HG03558 (cell line): Measurements from ENCODE around the gene PDE6A.
A peak's percentile ranks its signal among the peaks of the same experiment; 100 is the strongest.
"Not testable (repeated sequence)": the region's sequence is repeated elsewhere in the genome, so short reads cannot be mapped to it uniquely, and the experiment has no call there.

Experiments
- ATAC-seq: cut with Tn5 transposase; IDR thresholded peaks from one replicate; pipeline ENCODE4 v1.9.1; 2021; ENCODE audit warnings: moderate number of reproducible peaks; ENCODE audit not compliant: unreplicated experiment; ENCODE audit errors: extremely low read depth

Gene PDE6A

DNA sequence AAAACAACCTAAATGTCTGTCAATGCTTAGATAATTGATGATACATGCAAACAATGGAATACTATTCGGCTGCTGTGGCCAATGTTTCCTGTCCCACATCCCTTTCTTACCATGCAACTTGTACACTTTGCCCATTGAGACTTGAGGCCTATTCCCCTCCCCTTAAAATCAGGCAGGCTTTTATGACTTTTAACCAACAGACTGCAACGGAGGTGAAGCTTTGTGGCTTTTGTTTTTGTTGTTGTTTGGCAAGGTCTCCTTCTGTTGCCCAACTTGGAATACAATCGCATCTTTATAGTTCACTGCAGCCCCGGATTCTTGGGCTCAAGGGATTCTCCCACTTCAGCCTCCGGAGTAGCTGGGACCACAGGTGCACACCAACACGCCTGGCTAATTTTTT, 10.2 kb upstream of the PDE6A start:
- no peak for ATAC-seq

DNA sequence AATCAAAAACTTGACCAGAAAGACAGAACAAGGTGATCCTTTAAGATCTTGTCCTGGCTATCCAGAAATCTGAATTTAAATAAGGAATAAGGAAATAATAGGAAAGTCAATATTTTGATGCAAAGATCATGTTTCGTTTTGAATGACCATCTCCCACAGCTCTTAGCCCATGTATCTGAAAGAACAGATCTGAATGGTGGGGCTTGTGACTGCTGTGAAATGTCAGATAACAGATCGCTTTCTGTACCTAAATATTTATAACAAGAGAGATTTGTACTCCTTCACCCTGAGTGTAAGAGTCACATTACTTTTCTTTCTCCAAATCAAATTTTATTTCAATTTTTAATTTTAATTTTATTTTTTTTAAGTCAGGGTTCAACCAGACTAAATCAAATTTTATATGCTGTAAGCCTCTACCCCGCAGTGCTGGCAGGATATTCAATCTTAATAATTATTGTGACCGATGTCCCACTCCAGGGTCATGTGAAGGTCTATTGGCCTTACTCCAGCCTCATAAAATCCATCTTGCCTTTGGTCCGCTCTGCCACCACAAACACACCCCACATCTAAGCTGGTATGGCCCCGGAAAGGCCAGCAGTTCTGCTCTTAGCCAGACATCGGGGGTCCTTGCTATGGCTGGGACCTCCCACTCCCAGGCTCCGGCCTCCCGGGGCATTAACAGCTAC, 9.0 kb upstream of the PDE6A start:
- no peak for ATAC-seq

DNA sequence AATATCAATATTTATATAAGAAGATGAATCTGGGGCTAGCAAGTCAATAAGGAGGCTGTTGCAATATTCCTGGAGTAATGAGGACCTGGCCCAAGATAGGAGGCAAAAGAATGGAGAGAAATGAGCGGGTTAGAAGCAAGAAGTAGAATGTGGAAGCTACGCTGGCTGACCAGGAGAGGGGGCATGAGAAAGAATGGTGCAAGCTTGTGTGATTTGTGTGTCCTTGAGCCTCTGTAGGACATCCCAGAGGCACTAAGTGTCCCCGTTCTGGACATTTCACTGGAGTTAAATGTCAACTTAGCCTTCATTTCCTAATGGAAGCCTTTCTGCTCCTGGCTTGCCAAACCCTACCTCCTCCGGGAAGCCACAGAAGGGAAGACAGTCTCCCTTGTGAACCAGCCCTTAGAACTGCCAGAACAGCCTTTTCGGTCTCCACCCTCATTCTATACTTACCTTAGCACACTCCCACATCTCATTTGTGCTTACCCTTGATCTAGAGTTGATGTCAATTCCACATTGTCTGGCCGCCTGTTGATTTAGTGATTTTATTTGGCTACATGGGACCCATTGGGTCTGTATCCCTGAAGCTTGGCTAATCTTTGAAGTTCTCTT, 6.7 kb upstream of the PDE6A start:
- ATAC-seq = no peak

DNA sequence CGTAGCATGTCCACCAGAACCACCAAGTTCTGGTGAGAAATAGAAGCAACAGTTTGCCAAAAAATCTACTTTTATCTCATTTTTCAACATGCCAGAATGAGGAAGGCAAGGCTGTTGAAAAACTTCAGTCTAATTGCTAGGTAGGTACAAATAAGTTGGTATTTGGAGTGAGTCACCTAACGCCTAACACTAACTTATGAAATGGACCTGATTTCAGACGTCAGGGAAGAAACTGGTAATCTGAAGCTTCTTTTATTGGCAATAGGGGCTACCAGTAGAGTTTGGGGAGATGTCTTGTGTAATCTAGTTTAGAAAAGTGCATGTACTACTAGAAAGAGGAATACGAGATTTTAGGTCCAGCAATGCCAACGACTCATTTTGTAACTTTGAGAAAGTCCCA, 4.4 kb upstream of the PDE6A start:
- no peak for ATAC-seq

DNA sequence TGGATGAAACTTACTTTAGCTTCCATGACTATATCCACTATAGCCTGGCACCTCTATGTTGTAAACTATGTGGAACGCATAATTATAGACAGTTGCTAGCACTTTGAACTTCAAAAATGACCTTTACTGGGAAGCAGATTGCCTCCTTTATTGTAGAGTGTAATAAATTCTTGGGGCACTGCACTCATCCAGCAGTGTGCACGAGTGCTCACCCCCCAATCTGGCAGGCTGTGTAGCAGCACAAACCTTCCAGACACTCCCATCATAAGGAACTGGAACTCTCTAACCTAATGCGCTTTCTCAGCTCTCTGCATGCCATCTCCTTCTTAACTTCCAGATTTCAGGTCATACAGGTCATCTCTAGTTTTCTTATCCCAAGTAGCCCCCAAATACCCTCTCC, 1.5 kb upstream of the PDE6A start:
- no peak for ATAC-seq

DNA sequence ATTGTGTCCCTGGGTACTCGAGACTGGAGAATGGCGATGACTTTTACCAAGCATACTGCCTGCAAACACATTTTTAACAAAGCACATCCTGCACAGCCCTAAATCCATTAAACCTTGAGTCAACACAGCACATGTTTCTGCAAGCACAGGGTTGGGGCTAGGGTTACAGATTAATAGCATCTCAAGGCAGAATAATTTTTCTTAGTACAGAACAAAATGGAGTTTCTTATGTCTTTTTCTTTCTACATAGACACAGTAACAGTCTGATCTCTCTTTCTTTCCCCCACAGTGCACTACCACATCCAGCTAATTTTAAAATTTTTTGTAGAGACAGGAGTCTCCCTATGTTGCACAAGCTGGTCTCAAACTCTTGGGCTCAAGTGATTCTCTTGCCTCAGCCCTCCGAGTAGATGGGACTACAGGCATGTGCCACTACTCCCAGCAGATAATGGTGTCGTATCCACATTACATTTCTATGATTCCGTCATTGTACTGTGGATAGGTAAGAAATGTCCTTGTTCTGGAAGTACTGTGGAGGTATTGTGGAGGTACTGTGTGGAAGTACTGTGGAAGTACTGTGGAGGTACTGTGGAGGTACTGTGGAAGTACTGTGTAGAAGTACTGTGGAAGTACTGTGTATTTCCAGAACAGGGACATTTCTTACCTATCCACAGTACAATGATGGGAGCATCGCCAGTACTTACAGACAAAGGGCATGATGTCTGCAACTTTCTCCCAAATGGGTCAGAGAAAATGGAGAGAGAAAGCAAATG, 1.2 kb downstream of the PDE6A start:
- not testable (repeated sequence) for ATAC-seq

DNA sequence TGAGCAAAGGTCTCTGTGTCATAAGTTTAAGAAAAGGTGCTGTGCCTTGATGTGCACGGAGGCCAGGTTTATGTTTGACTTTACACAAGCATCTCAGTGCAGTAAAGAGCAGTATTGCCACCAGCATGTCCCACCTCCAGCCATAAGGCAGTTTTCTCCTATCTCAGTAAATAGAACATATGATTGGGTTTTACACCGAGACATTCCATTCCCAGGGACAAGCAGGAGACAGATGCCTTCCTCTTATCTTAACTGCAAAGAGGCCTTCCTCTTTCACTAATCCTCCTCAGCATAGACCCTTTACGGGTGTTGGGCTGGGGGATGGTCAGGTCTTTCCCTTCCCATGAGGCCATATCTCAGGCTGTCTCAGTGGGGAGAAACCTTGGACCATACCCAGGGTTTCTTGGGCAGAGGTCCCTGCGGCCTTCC, 1.8 kb downstream of the PDE6A start:
- ATAC-seq = not testable (repeated sequence)

DNA sequence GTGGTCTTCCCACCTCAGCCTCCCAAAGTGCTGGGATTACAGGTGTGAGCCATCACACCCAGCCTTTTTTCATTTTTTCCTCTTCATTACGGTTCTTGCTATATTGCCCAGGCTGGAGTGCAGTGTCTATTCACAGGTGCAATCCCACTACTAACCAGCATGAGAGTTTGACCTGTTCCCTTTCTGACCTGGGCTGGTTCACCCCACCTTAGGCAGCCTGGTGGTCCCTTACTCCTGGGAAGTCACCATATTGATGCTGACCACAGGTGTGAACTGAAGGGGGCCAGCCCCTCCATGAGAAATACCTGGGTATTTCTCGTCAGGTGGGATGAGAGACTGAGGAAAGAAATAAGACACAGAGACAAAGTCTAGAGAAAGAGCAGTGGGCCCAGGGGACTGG, 2.4 kb downstream of the PDE6A start:
- ATAC-seq = no peak

DNA sequence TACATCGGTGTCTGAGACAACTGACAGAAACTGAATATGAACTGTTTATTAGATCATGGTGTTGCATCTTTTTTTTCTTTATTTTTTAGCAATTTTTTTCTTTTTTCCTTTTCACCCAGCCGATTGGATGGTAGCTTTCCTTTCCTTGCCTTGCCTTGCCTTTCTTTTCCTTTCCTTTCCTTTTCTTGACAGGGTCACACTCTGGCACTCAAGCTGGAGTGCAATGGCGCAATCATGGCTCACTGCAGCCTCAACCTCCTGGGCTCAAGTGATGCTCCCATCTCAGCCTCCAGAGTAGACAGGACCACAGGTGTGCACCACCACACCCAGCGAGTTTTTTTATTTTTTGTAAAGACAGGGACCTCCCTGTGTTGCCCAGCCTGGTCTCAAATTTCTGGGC, 2.8 kb downstream of the PDE6A start:
- ATAC-seq = no peak

DNA sequence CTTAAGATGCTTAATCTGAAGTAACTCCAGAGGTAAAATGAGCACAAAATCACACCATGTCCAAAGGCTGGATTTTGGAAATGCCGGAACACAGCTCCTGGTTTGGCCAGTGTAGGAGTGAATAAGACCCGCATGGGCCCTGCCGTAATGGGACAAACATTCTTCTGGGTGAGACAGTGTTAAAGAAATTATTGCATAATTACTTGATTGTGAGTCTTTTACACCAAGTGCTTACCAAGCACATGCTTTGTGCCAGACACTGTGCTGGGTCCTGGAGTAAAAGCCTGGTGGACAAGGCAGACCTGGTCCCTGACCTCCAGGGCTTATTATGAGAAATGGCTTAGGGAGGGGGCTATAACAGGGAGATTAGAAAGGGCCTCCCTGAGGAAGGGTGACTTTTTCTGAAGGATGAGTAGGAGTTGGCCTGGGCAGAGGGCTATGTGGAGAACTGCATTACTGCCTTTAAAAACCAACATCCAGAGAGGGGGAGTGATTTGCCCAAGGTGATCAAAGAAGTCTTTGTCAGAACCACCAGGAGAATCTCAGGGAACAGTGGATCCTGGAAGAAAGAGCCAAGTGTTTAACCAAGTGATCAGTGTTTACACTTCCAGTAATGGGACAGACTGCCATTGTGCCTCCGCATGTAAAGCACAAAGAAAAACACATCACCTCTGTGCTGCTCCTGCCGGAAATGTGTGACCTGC, 3.5 kb downstream of the PDE6A start:
- no peak for ATAC-seq

DNA sequence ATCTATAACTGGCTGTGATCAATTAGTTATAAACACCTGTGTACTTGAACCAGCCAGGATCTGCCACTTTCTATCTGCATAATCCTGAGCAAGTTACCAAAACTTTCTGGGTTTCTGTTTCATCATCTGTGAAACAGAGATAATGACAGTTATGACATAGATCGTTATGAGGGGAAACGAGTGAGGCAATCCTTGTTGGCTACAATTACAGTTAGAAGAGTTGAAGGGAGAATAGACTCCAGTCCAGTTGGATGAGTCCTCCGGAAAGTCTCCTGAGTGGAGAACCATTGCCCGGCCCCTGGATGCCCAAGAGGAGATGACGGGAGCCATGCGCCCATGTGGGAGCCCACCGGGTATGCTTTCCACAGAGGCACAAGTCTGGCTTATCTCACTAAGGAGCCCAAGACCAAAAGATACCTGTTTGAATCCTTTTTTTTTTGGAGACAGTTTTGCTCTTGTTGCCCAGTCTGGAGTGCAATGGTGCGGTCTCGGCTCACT, 4.5 kb downstream of the PDE6A start:
- ATAC-seq = peak; percentile 52

DNA sequence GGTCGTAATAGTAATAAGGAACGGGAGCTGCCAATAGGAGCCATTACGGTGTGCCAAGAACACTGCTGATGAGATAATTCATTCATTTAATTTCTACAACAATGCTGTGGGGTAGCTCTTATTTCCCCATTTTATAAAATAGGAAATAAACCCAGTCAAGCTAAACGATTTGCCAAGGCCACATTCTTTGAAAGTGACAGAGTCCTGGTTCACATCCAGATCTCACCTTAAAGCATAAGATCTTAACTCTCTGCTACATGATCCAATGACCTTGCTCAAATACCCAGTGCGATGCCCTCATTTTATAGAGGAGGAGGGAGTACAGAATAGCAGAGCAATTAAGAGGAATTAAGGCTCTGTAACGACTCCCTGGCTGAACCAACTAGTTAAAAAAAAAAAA, 5.0 kb downstream of the PDE6A start:
- ATAC-seq = no peak

DNA sequence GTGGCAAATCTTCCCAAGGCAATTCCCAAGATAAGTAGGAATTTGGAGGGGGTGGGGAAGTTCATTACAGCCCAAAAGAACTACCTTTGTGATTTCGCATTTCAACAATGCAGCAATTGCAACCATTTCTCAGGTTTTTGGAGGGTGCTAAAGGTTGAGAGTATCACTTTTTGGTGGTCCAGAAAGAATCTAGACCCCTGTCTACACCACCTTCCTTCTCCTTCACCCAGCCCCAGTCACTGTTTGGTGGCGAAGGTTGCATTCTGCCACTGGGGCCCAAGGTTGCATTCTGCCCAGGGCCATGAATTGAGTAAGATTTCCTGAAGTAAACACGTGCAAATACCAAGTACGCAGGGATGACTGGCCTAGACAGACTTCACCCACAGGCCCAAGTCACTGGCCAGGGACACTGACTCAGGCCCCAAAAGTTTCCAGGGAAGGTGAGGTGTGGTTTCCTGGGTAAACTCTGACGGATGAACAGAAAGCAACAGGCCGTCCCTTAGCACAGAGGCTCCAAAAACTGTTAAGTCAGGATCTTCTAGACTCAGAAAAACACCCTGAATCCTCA, 5.7 kb downstream of the PDE6A start:
- ATAC-seq = no peak

DNA sequence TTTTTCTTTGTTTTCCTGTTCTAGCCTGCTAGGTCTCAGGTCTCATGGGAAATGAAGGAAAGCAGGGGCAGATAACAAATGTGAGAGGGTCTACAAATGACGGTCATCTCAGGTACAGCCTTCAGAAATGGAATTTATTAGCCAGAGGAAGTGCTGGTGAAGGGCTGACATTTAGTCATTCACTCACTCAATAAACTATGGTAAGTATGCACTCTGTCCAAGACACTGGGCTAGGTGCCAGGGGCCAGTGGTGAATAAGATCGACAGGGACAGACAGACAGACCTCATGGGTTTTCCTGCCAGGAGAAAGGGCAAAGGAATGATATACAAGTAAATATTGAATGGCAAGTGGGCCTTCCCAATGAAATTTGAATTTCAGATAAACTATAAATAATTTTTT, 6.3 kb downstream of the PDE6A start:
- no peak for ATAC-seq

DNA sequence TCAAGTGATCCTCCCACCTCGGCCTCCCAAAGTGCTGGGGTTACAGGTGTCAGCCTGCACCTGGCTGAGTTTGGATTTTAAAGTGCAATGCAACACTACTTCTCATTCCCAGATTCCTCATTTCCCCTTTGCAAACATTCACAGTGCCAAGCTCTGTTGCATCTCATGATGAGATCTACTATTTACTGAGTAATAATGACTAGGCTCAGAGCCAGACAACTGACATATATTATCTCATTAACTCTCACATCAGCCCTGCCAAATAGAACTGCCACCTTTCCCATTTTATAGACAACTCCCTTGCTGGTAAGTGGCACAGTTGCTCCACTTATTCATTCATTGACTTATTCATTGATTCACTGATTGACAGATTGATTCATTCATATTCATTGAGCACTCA, 7.0 kb downstream of the PDE6A start:
- ATAC-seq = no peak

DNA sequence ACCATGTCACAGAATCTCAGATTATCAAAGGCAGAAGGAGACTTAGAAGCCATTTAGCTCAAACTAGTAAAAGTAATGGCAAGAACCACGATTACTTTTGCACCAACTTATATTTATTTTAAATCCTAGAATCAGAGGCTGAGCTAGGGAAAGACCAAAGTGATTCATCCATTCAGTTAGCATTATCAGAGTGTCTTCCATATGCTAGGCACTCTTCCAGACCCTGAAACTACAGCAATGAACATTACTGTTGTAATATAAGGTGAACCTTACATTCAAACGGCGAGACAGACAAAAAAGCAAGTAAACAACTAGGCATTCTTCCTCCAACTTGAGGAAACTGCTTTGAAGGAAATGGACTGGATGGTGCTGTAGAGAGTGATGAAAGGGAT, 7.9 kb downstream of the PDE6A start:
- no peak for ATAC-seq

DNA sequence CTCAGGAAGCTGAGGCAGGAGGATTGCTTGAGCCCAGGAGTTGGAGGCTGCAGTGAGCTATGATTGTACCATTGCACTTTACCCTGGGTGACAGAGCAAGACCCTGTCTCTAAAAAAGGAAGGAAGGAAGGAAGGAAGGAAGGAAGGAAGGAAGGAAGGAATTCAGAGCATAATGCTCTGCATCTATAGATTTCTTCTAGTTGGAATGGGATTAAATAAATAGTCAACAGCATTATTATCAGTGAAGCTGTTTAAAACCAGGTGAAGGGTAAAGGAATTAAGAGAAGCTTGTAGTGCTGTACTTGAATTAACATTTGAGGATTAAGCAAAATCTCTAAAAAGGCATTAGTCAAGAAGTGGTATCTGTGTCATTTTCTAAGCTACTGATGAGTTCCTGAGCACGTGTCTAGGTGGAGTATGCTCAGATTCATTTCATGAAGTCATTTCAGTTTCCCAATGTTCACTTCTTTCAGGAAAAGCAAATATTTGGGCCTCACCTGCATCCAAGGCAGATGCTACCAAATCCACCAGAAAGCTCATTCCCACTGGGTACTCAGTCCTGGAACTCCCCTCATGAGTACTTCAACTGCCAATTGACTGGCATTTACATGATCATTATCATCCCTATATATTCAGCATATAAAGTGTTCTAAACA, 8.4 kb downstream of the PDE6A start:
- ATAC-seq = no peak

DNA sequence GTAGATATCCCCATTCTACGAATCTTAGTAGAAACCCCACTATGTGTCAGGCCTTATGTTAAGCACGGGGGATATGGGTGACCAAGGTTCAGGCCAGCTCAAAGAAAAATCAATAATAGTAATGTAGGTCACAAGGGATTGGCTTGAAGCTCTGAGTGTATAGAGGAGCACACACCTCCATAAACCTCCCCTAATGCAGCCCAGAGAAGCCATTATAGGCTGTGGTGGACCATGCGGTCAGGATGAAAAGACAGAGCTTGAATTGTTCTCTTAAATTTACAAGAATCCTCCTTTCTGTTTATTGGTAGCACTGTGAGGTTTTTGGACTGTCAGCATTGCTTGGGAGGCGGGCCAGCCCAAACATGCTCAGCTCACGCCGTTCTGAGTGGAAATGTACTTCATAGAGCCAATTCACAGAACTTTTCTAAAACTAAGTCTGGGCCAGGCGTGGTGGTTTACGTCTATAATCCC, 9.1 kb downstream of the PDE6A start:
- no peak for ATAC-seq

DNA sequence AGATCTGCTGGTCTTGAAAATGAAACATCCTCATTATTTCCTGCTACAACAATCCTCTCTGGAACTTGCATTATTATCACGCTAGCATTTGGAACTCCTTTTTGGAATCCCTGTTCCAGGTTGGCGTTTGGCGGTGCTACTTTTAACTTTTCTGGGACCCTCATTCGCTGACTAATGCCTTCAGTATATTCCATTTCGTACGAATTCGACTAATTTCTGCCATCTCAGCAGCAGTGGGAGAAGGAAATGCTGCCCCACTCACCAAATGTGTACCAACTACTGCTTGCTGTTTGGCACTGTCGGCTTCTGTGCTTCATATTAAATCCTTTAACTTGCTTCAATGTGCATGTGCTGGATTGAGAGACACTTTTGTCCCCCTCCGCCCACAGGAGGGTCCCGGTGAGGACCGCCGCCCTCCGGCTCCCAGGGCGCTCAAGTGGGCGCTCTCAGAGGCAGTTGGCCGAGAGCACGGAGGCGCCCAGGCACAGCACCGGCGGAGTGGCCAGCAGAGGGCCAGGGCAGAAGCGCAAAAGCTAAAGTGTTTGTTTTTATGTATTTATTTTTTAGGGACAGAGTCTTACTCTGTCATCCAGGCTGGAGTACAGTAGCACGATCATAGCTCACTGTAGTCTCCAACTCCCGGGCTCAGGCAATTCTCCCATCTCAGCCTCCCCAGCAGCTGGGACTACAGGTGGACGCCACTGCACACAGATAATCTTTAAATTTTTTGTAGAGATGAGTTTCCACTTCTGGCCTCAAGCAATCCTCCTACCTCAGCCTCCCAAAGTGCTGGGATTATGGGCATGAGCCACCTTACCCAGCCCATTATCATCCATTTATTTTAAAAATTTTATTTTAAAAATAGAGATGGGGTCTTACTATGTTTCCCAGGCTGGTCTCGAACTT, 11.9 kb downstream of the PDE6A start:
- ATAC-seq = no peak
